NCI-H128 (cell line): ENCODE measurements around the gene SPEF1.

ENCODE experiments used
- DNase-seq: peaks from one replicate; lab custom pipeline; 2025; ENCODE audit not compliant: unreplicated experiment; lab: John Stamatoyannopoulos, UW

Gene SPEF1

DNA sequence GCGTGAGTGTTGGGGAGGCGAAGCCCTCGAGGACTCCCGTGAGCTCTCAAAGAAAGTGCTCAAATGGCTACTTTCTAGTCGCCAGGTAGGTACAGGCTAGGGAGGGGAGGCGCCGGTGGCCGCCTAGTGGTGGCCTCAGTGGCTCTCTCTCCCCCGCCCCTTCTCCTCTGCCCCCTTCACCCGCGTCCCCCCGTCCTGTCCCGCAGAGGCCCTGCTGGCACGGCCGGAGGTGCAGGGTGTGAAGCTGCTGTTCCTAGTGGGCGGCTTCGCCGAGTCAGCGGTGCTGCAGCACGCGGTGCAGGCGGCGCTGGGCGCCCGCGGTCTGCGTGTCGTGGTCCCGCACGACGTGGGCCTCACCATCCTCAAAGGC is 30.0 kb downstream of the SPEF1 start:
- no peak for DNase-seq

DNA sequence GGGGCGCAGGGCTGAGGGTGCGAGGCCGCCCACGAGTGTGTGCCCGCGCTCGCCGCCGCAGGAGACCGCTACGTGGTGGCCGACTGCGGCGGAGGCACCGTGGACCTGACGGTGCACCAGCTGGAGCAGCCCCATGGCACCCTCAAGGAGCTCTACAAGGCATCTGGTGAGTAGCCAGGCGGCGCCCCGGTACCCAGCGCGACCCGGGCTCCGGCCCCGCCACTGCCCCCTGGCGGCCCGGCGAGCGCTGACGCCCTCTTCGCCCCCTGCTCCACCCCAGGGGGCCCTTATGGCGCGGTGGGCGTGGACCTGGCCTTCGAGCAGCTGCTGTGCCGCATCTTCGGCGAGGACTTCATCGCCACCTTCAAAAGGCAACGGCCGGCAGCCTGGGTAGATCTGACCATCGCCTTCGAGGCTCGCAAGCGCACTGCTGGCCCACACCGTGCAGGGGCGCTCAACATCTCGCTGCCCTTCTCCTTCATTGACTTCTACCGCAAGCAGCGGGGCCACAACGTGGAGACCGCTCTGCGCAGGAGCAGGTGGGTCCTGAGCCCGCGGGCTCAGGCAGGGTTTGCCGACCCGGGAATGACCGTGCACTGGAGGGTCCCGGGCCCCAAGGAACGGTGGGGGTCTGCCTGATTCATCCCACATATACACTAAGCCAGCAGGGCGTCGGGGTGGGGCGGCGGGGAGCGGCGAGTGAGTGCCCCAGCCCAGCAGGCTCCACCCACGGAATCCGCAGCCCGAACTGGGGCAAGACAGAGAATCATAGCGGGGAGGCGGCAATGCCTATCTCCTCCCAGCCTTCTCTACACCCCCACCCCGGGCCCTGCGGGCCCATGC is 31.3 kb downstream of the SPEF1 start:
- DNase-seq: no peak

DNA sequence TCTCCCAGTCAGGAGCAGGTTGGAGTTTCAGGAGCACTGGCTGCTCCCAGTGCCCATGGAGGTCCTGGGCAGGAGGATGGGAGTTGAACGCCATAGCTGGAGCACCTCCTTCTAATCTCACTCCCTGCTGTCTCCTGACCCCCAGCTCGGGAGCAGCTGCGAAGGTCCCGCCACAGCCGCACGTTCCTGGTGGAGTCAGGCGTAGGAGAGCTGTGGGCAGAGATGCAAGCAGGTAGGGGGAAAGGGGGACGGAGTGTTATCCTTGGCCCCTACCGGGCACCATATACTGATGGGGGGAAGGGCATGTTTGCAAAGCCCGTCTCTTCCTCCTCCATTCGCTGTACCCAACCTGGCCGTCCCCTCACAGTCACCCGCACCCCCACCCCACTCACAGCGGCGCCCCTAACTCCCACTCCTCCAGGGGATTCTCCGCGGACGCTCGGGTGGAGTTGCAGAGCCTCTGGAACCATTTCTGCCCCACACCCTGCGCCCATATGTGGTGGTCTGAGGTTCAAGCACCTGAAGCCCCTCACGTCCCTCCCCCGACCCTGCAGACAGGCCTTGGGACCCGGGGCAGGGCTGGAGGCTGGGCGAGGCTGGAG is 32.1 kb downstream of the SPEF1 start:
- no peak for DNase-seq

DNA sequence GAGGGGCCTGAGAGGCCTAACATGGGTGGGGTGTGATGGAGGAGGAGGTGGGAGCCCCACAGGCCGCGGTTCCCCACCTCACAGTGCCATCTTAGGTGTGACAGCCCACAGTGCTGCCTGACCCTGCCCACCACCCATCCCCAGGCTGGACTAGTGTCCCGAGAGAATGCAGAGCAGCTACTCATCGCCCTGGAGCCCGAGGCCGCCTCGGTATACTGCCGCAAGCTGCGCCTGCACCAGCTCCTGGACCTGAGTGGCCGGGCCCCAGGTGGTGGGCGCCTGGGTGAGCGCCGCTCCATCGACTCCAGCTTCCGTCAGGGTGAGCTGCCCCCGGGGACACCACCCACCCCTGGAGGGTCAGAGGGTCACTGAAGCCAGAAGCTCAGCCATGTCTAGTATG is 33.2 kb downstream of the SPEF1 start:
- DNase-seq: no peak

DNA sequence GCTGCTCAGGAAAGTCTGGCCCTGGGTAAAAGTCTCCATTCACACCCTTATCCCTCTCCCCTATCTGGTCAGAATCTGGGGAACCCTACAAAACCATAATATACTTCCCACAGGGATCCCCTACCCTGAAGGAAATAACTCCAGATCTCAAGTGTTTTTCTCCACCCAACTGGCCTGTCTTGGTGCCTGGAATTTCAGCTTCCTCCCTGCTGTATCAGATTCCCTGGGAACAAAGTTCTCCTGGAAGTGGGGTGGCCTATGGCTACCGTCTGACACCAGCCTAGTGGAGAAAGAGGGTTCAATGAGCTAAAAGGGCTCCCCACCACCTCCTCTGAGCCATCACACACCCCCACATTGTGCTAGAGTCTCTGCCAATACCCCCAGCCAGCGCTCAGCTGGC is 33.8 kb downstream of the SPEF1 start:
- no peak for DNase-seq

DNA sequence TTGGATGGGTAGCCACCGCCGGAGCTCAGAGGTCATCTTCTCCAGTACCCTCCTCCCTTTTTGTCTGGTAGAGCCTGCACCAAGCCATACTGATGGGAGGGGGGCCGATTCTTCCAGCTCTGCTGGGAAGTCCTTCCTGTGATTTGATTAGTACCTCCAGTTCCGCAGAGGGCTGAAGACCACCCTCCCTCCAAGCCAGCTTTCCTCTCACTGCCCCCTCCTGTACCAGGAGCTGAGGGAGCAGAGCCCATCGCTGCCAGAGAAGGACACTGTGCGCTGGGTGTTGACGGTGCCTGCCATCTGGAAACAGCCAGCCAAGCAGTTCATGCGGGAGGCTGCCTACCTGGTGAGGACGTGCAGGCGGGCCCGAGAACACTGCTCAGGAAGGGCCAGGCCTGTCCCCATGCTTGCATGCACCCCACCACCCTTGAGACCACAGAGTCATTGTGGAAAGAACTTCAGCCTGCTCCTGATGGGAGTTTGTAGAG is 35.5 kb downstream of the SPEF1 start:
- DNase-seq: no peak

DNA sequence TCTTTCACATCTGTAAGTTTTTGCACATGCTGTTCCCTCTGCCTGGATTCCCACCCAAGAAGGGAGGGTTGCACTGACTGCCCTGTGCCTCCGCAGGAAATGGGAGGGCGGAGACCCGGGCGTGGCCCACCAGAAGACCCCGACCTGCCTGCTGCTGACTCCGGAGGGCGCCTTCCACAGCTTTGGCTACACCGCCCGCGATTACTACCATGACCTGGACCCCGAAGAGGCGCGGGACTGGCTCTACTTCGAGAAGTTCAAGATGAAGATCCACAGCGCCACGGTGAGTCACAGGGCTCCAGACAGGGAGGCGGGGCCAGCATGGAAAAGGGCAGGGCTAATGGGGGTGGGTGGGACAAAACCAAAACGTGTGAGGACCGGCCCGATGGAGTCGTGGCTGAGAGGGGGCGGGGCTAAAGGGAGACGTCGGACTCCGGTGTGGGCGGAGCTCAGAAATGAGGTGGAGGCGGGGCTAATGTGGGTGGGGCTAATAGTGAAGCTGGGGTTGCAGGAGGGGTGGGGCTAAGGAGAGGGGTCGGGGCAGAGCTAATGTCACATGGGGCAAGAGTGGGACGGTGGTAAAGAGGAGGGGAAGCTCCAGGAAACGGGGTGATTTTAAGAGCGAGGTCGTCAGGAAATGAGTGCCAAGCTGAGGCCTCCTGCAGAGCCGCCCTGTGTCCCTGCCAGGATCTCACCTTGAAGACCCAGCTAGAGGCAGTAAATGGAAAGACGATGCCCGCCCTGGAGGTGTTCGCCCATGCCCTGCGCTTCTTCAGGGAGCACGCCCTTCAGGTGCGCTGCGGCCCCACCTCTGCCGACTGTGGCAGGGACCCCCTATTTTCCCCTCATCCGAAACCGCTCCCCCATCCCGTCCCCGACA is 36.2 kb downstream of the SPEF1 start:
- DNase-seq: no peak

DNA sequence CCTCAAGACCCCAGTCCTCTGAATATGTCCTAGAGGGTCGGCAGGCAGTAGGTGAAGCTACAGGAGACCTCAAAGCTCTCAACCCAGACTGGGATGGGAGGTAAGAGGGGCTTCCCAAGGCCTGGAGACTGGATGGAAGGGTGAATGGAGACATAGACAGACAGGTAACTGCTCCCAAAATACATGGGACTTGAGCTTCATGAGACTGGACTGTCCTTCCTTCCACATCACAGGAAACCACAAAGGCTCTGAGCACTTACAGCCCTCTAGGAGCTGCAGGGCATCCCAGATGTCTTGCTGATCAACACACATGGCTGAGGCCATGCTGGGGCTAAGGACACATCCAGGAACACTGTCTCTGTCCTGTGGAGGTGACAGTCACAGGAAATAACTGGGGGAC is 37.2 kb downstream of the SPEF1 start:
- no peak for DNase-seq

DNA sequence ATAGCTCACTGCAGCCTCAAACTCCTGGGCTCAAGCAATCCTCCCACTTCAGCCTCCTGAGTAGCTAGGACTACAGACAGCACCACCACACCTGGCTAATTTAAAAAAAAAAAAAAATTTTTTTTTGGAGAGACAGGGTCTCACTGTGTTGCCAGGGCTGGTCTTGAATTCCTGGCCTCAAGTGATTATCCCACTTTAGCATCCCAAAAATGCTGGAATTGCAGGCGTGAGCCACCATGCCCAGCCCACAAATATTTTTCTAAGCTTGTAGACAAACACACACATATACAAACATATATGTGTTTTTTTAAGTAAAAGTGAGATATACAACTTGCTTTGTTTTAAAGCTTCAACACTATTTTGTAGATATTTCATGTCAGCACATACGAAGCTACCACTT is 38.0 kb downstream of the SPEF1 start:
- DNase-seq: no peak

DNA sequence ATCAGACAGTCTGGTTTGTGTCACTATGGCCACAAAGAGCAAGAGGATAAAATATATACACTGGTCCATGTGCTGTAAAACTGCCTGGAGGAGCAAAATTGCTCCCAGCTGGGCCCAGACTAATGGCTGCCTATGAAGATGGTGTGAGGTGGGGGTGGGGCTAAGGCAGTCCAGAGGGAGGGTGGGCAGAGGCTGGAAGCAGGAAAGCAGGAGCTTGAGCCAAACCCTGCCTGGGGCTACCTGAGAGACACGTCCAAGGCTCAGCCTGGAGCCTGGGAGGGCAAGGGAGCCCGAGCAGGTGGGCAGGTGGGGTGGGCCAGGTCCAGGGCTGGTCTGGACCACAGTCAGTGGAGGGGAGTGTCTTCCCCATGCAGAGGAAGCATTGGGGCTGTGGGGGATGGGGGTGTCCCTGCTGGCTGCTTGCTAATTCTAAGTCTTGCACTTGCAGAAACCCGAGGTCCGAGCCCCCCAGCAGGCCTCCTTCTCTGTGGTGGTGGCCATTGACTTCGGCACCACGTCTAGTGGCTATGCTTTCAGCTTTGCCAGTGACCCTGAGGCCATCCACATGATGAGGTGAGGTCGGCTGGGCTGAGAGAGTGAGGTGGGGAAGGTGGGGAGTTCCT is 39.3 kb downstream of the SPEF1 start:
- DNase-seq: no peak

DNA sequence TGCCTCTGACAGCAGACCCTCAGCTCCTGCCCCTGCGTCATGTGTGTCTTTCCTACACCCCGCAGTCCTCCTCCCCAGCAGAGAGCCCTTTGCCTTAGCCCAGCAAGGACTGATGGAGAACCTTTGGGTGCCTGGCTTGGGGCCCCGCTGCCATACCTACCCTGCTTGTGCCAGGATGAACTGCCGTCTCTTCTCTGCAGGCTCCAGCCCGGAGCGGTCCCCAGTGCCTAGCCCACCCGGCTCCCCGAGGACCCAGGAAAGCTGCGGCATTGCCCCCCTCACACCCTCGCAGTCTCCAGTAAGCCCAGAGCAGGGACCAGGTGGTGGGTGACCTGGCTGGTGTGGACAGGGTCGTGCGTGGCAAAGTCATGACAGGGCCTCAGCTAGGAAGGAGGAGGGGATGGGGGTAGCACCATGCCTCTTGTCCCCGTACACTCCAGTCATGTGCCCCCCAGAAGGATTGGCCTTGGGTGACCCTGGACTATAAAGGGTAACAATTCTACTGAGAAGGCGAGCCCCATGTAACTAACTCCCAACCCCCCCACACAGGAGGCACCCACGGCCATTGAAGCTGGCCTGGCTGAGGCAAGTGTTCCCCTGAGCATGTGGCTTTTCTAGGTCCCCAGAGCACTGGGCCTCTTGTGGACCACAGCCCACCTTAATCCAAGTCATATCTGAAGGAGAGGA is 40.5 kb downstream of the SPEF1 start:
- DNase-seq: no peak

DNA sequence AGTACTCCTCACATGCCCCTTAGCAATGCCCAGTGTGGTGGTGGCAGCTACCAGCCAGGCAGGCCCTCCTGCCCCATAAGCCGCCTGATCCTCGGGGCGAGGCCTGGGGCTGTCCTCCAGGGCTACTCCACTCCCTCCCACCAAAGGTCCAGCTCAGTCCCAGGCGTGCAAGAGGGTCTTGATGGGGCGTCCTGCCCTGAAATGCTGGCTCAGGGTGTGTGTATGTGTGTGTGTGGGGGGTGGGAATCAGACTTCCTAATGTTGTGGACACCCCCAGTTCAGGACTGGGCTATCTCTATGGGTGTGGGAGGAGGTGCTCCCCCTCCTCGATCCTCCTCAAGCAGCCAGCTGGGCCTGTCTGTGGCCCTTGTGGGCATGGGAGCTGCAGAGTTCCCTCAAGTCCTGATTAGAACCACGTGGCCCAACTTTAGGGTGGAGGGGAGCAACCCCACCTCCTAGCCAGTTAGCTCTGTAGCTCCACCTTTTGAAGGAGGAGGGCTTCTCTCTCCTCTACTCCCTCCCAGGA is 41.3 kb downstream of the SPEF1 start:
- DNase-seq: no peak

DNA sequence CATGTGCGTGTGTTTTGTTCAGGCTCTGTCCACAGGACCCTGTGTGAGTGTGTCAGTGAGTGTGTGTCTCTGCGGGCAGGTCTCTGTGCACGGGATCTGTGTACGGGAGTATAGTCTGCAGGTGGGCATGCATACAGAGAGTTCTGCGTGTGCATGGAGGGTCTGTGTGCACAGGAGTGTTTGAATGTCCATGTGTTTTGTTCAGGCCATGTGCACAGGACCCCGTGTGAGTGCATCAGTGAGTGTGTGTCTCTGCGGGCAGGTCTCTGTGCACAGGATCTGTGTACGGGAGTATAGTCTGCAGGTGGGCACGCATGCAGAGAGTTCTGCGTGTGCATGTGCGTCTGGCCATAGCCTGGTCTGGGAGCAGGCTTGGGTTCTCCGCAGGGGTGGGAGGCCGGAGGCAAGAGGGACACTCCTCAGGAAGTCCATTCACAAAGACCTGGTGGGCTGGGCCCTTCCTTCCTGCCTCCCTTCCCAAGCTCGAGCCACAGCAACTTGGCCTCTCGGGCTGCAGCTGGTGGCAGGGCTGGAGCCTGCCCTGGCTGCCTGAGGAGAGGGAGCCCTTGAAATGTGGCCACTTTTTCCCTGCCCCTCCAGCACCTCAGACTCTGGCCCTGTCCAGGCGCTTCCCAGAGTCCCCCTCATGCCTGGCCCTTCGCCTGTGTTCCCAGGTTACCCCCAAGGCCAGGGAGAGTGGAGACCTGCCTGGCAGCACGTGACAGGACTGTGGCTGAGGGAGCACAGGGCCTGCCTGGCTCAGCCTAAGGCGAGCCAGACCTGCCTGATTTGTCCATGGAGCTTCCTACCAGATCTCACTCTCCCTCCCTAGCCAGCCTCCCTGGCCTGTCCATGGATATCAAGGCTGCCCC is 42.0 kb downstream of the SPEF1 start:
- no peak for DNase-seq

DNA sequence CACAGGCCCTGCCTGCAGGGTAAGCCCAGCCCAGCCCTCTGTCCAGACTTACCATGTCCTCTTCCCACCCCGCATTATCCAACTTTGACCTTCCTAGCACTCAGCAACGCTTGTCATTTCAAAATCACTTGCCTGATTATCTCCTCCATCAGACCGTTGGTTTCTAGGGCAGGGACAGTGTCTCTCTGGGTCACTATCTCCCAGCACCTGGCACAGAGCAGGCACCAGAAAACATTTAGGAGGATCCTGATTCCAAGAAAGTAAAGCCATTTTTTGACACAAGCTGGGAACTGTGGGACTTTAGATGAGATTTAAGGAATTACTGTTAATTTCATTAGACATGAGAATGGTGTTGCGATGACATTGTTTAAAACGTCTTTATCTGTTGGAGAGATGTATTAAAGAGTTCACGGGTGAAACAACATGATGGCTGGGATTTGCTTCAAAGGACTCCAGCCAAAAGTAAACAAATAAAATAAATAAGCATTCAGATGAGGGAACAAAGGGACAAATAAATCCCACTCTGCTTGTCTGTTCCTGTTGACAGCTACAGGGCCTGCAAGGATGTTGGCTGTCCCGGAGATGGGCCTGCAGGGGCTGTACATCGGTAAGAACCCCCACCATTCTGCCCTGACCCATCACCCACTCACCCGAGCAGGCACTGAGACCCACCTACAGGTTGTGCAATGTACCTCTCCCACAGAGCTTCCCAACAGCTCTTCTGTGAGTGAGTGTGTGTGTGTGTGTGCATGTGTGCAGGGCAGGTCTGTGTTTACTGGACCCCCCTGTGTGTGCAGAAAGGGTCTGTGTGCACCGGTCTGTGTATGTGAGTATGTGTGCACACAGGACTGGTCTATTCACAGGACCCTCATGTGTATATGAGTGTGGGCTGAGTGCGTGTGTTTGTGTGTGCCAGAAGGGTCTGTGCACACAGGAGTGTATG is 42.9 kb downstream of the SPEF1 start:
- no peak for DNase-seq

DNA sequence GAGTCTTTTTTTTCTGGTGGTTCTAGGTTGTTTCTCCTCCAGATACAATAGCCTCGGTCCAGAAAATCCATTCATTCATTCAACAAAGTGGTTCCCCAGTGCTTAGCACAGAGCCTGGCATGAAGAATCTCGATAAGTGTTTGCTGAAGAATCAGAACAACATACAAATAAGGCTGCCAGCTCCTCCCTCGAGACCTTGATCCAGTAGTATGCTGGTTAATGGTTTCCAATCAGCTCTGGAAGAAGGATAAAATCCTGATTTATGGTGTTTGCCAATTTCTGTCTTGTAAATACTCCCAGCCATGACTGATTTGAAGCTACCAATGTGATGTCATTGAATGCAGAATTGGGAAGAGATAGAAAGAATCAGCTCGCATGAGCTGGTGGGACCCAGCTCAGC is 45.5 kb downstream of the SPEF1 start:
- no peak for DNase-seq

DNA sequence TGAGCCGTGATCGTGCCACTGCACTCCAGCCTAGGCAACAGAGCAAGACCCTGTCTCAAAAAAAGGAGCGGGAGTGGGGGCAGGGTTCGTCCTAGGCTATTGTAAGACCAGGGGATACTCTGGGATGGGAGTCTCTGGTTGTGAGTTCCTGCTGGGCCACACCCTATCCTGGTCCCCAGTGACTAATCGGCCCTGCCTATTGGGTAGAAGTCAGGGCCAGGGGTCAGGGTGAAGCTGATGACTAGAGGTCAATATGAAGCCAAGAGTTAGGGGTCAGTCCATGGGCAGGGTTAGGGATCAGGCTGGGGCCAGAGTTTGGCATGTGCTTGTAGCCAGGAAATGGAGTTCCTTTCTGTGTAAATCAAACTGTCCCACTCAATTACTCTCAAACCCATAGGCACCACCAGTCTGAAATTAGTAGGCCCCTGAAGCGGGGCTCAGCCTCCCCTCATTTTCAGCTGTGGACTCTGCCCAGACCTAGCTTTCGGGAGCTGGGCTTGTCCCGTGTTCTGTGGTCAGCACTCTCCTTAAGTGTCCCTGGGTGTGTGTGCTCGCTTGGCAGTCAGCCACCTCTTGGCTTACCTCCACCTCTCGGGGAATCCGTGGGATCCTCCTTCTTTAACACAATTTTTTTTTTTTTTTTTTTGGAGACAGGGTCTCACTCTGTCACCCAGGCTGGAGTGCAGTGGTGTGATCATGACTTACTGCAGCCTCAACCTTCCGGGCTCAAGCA is 47.0 kb downstream of the SPEF1 start:
- no peak for DNase-seq

DNA sequence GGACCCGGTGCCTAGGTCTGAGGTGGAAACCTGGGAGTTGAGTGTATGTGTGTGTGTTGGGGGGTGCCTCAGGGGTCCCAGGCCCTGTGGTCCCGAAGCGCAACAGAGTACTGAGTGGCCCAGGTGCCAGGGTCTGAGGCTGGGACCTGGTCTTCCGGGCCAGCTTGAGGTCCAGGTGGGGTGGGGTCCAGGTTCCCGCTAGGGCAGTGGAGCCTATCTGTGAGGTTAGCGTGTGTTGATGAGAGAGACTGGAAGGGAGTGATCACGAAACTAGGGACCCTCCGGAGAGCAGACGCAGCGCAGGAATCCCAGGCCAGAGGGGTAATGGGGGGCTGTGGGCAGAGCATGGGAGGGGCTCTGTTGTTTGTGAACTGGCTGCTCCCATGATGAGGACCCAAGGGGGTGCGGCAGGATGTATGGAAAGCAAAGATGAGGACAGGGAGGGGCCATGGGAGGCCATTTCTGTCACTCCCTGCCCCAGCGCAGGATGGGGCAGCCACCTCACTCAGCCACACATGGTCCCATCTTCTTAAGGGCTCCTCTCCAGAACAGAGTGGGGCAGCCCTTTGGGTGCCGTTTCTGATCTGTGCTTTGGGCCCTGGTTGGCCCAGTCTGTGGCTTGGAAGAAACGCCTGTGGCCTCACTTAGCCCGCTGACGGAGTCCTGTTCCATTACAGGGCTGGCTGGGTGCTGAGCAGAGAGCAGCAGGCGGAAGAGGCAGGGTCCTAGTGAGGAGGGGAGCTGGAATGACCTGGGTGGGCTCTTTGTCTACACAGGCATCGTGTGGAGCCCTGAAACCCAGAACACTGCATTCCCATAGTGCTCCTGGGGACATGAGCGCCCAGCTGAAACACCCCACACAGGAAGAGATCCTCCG is 47.9 kb downstream of the SPEF1 start:
- DNase-seq: no peak
